Hindlimb muscle (tissue), 1 donor: ENCODE results near the gene GAPT. TPM values are rescaled to one million over a fixed set of nuclear protein-coding genes. Genes with fewer than 3 reads are reported as not detected.

Experiments
- DNase-seq: peaks from one replicate; pipeline ENCODE4 v3.0.0-alpha.2; 2013
- polyA plus RNA-seq: library from polyadenylated mRNA; unstranded; fragments of 120-200 nt; gene quantifications from one replicate; pipeline ENCODE4 v1.2.1, GENCODE V29; 2013; ENCODE audit not compliant: insufficient read length

Gene GAPT
- polyA plus RNA-seq, 1 donor: 0.59 TPM

DNA sequence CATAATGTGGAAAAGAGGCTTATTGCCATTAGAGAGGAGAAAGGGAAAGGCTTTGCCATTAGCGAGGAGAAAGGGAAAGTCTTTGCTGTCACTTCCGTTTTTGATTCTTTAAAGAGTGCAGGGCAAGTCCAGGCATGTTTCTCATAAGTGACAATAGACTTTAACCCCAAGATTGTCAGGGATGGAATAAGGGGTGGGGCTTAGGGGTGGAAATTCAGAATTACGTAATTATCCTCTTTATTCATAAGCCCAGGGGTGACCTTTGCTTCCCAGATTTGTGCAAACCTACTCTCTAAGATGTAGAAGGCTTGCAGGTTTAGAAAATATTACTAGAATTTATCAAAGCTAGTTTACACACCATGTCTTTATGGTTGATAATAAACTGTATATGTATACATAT is 29.1 kb upstream of the GAPT start:
- no peak for DNase-seq

DNA sequence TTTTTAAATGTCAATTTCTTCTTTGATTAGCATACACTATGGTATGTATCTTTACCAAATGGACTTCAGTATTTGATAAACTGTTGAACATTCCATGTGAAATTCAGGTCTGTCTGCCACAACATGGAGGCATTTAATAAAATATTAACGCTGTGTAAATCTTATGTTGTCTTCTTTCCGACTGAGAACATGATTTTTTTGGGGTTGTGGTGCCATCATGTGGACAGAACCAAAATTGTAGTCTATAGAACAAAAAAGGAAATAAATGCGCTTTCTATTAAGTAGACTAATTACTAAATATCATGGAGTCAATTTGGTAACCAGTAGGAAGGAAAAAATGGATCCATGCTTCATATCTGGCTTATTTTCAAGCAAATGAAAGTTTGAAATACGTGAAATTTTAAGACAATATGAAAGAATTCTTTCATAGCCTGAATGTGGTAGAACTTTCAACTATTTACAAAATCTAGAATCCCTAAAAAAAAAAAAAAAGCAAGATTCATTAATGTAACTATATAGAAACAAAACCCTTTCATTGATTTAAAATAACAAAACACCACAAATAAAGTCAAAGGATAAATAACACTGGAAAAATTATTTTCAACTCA is 28.5 kb upstream of the GAPT start:
- peak; percentile 49 for DNase-seq

DNA sequence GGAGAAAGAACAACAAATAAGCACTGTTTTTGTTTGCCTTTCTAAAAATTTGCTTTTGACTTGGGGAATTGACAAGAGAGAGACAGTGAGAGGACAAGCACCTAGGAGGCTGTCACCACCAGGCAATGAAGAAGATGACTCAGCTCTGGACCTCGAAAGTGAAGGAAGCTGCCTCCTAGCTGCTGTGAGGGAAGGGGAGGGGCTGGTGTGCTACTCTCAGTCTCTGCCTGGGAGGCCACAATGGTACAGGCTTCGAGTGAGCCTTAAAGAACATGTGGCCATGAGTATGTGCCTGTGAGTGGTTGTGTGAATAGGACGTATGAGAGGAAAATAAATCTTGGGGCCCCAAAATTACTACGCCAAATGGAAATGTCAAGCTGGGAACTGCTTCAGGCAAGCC is 24.3 kb upstream of the GAPT start:
- no peak for DNase-seq

DNA sequence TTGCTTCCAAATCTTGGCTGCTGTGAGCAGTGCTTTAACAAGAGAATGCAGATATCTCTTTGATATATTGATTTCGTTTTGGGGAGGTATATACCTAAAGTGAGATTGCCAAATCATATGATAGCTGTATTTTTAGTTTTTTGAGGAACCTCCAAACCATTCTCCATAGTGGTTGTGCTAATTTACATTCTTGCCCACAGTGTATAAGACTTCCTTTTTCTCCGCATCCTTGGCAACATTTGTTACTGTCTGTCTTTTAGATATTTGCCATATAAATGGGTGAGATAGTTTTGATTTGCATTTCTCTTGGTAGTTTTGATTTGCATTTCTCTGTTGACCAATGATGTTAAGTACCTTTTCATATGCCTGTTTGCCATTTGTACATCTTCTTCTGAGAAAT is 21.3 kb upstream of the GAPT start:
- DNase-seq: no peak

DNA sequence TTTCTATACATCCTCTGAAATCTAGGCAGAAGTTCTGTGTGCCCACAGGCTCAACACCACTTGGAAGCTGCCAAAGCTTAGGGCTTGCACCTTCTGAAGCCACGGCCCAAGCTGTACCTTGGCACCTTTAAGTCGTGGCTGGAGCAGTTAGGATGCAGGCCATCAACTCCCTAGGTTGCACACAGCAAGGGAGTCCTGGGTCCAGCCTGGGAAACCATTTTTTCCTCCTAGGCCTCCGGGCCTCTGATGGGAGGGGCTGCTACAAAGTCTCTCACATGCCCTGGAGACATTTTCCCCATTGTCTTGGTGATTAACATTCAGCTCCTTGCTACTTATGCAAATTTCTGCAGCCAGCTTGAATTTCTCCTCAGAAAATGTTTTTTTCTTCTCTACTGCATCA is 15.8 kb upstream of the GAPT start:
- no peak for DNase-seq

DNA sequence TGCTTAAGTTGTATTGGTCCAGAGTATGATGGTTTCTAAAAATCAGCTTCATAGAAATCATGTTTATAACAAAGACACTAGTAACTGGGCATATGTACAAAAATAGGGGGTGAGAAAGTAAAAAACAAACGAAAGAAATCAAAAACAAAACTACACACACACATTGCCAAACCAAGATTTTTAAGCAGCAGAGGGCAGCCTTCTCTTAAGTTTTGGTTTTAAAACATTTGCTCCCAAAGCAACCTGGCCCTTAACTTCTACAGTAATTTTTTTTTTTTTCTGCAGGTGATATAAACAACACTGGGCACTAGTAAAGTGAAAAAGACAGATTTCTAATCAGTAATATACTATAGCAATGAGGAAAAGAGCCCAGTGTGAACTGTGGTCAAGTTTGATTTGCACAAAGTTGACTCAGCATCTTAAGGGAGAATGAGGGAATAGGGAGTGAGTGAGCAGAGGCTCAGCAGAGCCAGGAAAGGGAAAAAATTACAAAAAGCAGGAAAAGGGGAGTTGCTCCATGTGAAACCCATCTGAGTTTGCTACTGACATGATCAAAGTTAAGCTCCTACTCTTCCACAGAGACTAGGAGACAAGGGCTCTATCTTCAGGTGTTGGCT is 13.4 kb upstream of the GAPT start:
- DNase-seq: no peak

DNA sequence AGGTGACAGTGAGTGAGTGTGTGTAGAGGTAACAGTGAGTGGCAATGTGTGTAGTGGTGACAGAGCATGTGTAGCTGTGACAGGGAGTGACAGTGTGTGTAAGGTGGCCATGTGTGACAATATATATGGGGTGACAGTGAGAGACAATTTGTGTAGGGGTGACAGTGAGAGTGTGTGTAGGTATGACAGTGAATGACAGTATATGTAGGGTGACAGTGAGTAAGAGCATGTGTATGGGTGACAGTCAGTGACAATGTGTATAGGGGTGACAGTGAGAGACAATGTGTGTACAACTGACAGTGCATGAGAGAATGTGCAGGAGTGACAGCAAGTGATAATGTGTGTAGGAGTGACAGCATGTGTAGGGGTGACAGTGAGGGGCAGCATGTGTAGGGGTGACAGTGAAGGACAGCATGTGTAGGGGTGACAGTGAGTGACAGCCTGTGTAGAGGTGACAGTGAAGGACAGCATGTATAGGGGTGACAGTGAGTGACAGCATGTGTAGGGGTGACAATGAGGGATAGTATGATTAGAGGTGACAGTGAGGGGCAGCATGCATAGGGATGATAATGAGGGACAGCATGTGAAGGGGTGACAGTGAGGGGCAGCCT is 10.1 kb upstream of the GAPT start:
- no peak for DNase-seq

DNA sequence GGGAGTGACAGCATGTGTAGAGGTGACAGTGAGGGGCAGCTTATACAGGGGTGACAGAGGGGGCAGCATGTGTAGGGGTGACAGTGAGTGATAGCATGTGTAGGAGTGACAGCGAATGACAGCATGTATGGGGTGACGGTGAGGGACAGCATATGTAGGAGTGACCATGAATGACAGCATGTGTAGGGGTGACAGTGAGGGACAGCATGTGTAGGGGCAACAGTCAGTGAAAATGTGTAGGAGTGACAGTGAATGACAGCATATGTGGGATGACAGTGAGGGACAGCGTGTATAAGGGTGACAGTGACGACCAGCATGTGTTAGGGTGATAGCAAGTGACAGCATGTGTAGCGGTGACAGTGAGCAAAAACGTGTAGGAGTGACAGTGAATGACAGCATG is 9.4 kb upstream of the GAPT start:
- no peak for DNase-seq

DNA sequence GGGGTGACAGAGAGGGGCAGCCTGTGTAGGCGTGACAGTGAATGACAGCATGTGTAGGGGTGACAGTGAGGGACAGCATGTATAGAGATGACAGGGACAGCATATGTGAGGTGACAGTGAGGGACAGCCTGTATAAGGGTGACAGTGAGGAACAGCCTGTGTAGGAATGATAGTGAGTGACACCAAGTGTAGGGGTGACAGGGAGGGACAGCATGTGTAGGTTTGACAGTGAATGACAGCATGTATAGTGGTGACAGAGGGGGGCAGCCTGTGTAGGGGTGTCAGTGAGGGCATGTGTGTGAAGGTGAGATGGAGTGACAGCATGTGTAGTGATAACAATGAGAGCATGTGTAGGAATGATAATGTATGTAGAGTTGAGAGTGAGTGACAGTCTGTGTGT is 8.7 kb upstream of the GAPT start:
- DNase-seq: no peak

DNA sequence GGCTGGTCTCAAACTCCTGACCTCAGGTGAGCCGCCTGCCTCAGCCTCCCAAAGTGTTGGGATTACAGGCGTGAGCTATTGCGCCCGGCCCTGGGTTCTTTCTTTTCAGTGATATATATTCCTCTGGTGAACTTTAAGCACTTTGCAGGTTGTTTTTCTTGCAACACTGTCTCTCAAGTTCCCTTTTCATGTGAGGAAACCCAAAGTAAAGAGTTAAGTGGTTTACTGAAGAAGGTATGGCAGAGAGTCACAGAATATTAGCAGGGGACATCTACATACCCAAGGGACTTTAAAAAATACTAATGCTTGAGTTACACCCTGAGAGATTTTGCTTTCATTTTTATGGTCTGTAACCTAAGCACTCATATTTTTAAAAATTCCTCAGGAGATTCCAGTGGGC is 6.7 kb upstream of the GAPT start:
- no peak for DNase-seq

DNA sequence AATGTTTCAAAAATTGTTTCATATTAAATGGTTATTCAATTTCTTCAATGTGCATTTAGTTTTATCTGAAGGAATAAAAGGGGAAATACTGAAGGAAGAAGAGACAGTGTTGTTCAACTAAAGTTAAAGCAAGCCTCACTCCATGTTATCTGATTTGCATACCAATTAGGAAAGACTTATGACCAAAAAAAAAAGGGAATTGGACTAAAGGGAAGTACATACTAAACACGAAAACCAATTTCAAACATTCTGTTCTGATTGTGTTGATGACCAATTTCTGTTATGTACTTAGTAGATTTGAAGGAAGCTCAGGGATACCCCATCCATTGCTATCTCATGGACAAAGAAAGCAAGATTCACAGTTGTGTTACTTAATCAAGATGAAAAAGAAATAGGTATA is 4.9 kb upstream of the GAPT start:
- no peak for DNase-seq

DNA sequence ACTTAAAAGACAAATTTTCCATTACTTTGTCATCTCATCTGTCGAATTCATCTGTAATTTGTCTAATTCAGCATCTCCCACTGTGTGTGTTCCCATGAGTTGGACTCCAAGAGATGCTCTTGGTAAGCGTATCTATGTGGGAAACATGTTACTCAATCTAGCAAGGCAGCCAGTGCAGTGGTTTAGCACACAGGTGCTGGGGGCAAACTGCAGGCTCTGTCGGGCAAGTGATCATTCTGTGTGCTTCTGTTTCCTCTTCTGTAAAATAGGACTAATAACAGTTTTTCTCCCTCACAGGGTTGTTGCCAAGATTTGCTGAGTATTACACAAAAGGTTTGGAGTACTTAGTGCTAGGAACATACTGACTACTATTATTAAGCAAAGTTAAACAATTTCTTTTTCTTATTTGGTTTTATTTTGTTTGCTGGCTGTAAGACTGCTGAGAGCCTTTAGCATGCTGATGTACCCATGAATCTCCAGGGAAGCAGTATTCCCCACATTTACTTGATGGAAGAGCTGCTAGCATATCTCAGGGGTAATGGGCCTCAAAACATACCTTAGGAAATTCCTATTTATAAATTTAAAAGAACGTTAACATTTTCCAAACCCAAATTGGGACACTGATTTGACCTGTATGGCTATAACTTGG is 709 bp upstream of the GAPT start:
- DNase-seq: no peak

DNA sequence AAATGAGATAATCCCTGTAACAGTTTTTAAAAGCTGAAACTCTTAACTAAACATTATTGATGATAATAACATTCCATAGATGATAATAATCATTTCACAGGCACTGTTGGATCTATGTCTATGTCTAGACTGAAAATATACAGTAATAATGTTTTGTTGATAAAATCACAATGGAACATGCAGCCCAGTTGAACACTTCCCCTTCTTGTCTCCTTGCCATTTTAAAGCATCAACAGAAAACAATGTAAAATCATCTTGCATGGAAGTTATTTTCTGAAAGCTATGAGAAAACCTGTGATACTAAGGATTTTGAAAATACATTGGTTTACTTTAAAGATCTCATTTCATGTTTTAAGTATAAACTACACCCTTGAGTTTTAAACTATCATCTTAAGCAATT is 1.9 kb downstream of the GAPT start:
- no peak for DNase-seq

DNA sequence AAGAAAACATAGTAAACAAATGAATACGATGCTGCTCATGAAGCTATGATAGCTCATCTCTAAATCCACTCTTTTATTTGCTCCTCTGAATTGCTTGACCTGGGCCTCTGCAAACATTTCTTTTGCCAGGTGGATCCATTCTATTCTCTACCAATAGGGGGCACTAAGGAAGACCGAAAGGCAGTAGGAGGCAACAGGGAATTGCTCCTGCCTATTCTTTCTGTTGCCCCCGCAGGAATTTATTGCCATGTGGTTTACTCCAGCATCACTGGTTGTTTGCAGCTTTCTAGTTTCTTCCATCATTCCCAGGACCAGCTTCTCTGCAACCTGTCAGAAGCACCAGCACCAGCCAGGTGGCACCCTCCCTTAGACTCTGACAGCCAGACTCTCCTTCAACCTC is 5.3 kb downstream of the GAPT start:
- no peak for DNase-seq

DNA sequence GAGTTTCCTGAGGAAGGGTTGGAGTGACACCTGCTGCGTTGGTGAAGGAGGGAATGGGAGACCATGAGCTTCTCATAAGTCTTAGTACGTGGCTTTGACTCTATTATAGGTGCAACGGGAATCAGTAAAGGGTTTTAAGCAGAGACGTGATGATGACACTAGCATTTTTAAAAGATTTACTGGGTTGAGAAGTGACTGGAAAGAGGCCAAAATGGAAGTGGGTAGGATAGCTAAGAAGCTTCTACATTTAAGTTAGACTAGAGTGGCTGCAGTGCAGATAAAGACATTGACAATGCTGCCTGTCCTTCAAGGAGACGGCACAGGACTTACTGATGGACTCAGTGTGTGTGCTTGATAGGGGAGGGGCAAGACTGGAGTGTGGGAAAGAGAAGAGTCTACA is 6.2 kb downstream of the GAPT start:
- DNase-seq: no peak

DNA sequence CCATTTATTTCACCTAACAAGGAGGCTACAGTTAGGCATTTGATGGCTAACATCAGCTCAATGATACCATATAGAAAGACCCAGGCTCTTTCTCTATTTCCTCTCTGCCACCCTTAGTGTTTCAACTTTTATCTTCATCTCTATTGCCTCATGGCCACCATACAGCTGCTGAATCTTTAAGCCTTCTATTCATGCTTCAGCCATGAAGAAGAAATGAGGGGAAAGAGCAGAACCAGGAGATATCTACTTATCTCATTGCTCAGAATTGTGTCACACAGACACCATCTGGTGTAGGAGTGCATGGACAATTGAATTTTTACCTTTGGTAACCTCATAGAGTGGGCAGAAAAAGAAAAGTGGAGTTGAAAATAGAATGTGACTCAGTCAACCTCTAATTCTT is 6.7 kb downstream of the GAPT start:
- no peak for DNase-seq

DNA sequence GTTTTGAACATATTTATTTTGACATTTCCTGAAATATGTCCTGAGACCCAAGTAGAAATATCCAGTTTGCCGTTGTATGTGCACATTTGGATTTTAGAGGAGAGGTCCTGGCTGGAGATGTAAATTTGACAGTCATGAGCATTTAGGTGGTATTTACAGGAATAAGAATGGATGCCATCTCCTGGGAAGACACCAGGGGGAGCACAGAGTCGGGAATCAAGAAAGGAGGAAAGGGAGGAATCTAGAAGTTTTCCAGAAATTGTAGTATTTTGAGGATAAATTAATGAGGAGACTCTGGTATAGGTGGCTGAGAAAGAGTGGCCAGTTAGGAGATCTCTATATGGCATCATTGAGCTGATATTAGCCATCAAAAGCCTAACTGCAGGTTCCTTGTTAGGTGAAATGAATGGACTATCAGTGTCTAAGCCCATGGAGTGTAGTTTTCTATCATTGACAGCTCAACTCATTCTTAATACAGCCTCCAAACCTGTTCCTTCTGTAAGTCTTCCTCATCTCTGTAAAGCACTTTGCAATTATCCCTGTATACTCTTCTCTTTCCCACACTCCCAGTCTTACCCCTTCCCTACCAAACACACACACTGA is 7.2 kb downstream of the GAPT start:
- DNase-seq: peak; percentile 35

DNA sequence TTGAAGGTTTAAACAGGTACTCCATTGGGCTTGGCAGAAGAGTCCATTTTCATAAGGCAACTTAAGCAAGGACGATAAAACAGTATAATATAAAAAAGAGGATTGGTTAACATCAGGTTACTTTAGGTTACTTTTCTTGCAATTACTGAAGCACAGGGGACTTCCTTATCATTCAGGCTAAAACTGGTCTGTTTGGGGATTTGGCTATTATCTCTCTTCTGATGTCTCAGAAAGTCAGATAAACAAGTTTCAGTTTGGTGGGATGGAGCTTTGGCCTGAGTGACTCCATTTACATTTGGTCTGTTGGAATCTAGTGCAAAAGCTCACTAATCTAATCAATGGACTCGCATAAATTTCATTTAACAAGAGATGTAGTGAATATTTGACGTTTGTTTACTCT is 8.0 kb downstream of the GAPT start:
- DNase-seq: no peak

DNA sequence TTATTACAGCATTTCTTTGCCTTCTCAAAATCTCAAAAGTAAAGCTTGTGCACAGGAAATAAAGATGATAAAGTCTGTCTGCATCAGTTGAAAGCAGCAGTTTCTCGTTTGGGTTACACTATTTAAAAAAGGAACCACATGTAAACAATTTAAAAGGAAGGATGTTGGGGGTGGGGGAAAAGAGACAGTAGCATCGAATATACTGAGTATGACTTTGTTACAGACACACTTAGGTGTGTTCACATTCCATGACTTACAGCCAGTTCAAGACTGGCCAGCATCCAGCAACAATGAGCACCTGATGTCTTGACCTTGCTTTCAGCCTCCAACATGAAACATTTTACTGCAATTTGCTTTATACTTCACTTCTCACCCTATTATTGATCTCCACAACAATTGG is 8.7 kb downstream of the GAPT start:
- DNase-seq: no peak

DNA sequence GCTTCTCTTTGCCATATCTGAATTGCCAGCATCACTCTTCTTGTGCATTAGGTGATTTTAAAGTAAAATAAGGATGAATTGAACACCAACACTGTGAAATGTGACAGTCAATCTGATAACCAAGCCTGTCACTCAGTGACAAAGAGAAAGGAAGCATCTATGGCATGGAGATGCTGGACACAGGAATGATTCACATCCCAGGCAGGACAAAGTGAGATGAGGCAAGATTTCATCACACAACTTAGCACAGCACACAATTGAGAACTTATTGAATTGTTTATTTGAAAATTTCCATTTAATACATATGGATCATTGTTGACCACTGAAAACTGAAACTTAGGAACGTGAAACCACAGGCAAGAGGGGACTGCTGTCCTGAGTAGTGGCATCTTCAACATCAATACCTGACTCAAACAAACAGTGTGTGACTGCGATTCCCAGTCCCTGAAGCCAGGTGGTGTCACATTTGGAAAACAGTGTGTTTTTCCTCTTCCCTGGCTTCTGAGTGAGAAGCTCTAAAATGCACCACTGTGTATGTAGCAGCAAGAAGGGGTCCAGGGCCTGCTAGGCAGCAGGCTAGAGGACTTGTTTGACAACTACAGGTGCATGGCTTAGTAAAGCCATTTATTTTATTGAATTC is 10.7 kb downstream of the GAPT start:
- DNase-seq: no peak

DNA sequence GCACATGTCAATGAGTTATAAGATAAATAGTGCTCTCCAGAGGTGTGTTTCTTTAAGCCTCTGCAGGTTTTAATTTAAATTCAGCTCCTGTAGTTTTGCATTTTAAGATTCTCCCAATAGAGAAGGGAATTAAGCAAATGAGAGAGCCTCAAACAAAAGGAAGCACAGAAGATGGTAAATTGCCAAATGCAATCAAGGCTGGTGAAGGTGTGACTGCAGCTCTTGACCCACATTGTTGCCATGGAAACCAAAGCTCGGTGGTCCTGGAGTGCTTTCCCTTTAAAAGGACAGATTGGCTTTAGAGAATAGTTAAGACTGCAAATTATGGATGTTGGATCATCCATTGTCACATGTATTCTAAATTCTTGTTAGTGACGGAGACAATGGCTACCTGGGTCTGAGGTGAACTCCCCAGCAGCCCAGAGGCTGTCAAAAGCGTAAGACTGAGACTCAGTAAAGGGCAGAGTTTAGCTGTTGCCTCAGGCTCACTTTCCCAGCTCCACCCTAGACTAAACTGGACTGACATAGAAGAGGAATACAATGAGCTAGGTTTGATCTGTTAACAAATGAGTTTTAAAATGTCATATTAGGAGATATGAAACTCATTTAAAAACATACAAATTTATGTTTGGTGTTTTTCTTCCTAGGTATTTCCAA is 12.3 kb downstream of the GAPT start:
- no peak for DNase-seq

DNA sequence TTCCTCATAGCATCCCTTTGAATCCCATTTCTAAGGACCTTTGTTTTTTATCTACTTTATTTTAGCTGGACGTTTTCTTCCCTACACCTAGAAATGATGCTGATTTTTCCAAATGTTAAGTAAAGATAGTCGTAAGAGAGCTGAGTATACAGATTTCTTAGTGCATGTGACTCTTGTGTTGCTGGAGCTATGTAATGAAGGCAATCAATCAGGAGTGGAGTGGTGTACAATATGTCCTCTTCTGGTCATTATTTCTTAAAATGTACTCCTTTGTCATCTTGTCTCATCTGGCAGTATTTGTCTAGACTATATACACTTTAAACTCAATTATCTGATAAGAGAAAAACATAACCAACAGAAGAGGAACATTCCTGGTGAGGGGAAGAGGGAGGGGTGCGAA is 13.5 kb downstream of the GAPT start:
- DNase-seq: no peak

DNA sequence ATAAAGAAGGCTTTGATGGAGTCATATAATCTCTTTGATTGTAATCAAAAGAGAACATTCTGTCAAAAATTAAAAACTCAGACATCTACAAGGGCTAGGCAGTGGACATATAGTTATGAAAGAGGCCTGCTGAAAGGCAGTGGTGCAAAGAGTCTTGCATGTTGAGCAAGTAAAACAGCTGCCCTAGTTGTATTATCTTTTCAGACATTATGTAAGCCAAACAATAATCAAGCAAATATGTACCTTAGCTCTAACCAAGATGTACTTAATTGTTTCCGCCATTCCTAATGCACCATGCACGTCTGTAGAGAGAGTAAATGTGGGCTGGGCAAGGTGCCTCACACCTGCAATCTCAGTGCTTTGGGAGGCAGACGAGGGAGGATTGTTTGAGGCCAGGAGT is 14.3 kb downstream of the GAPT start:
- no peak for DNase-seq
